Islet of Langerhans (tissue), 1 donor: ENCODE results near the gene ANO1.

Experiments used
- FAIRE-seq: peaks from one replicate; lab custom pipeline; 2011; peaks lifted over from hg19 to GRCh38; lab: Jason Lieb, UNC

ANO1 gene

GRCh38 chr11:70097783-70098563 lies 19.9 kb downstream of the ANO1 start:
- FAIRE-seq = no peak

- no peak for FAIRE-seq
These were observed 20.8 kb downstream of the ANO1 start for GRCh38 chr11:70098936-70099335.

GRCh38 chr11:70099578-70100279 lies 21.6 kb downstream of the ANO1 start:
- FAIRE-seq = no peak

- no peak for FAIRE-seq
These were observed 22.1 kb downstream of the ANO1 start for GRCh38 chr11:70100280-70100603.

- no peak for FAIRE-seq
These were observed 22.7 kb downstream of the ANO1 start for GRCh38 chr11:70100791-70101190.

- no peak for FAIRE-seq
These were observed 25.3 kb downstream of the ANO1 start for GRCh38 chr11:70103256-70103975.

- no peak for FAIRE-seq
These were observed 26.3 kb downstream of the ANO1 start for GRCh38 chr11:70104419-70104818.

- FAIRE-seq = no peak
These were observed 26.8 kb downstream of the ANO1 start for GRCh38 chr11:70104961-70105360.

GRCh38 chr11:70105369-70105754 lies 27.2 kb downstream of the ANO1 start:
- no peak for FAIRE-seq

GRCh38 chr11:70105755-70106571 lies 27.8 kb downstream of the ANO1 start:
- FAIRE-seq = no peak

- no peak for FAIRE-seq
These were observed 28.6 kb downstream of the ANO1 start for GRCh38 chr11:70106757-70107156.

GRCh38 chr11:70107191-70107590 lies 29.1 kb downstream of the ANO1 start:
- FAIRE-seq = no peak

- no peak for FAIRE-seq
These were observed 29.6 kb downstream of the ANO1 start for GRCh38 chr11:70107756-70108155.

GRCh38 chr11:70108250-70108649 lies 30.1 kb downstream of the ANO1 start:
- FAIRE-seq = no peak

- no peak for FAIRE-seq
These were observed 30.9 kb downstream of the ANO1 start for GRCh38 chr11:70109006-70109405.

GRCh38 chr11:70109903-70110302 lies 31.8 kb downstream of the ANO1 start:
- FAIRE-seq = no peak

- FAIRE-seq = no peak
These were observed 32.5 kb downstream of the ANO1 start for GRCh38 chr11:70110538-70111055.

GRCh38 chr11:70111269-70112016 lies 33.3 kb downstream of the ANO1 start:
- no peak for FAIRE-seq

- no peak for FAIRE-seq
These were observed 33.9 kb downstream of the ANO1 start for GRCh38 chr11:70112017-70112434.

GRCh38 chr11:70113801-70114200 lies 35.7 kb downstream of the ANO1 start:
- FAIRE-seq = no peak

- FAIRE-seq = no peak
These were observed 37.7 kb downstream of the ANO1 start for GRCh38 chr11:70115778-70116177.
